Astrocyte (in vitro differentiated cells and primary cell): ENCODE data around the gene S1PR3. TPM values are rescaled to one million over a fixed set of nuclear protein-coding genes. Genes with fewer than 3 reads are reported as not detected.

ENCODE experiments used
- DNase-seq: peaks from one replicate; pipeline ENCODE4 v3.0.0-alpha.2; 2010; ENCODE audit warnings: low read depth
- FAIRE-seq: peaks from 2 replicates; lab custom pipeline; 2011; peaks lifted over from hg19 to GRCh38; lab: Jason Lieb, UNC
- H2AFZ ChIP-seq: 2 replicates; pipeline ENCODE4 v1.6.0; 2012; ENCODE audit warnings: low read depth, low read length, inconsistent platforms
- H3K27ac ChIP-seq: 2 replicates; pipeline ENCODE4 v1.5.1; 2011; ENCODE audit warnings: low read depth, low read length, inconsistent platforms
- H3K27me3 ChIP-seq: 2 replicates; pipeline ENCODE4 v1.6.0; 2011; ENCODE audit warnings: low read length, inconsistent platforms; ENCODE audit not compliant: insufficient read depth
- H3K36me3 ChIP-seq: 2 replicates; pipeline ENCODE4 v1.5.1; 2011; ENCODE audit warnings: low read length, inconsistent platforms; ENCODE audit not compliant: insufficient read depth
- H3K4me1 ChIP-seq: 2 replicates; pipeline ENCODE4 v1.5.1; 2011; ENCODE audit warnings: low read length, inconsistent platforms; ENCODE audit not compliant: insufficient read depth
- H3K4me2 ChIP-seq: 2 replicates; pipeline ENCODE4 v1.6.0; 2012; ENCODE audit warnings: low read length, inconsistent platforms
- H3K4me3 ChIP-seq: 2 replicates; pipeline ENCODE4 v1.5.1; 2011; ENCODE audit warnings: low read depth, mild to moderate bottlenecking, low read length, inconsistent platforms; ENCODE audit not compliant: insufficient read depth
- H3K79me2 ChIP-seq: 2 replicates; pipeline ENCODE4 v1.6.0; 2012; ENCODE audit warnings: mild to moderate bottlenecking, low read length, inconsistent platforms; ENCODE audit not compliant: insufficient read depth
- H3K9ac ChIP-seq: 2 replicates; pipeline ENCODE4 v1.6.0; 2012; ENCODE audit warnings: mild to moderate bottlenecking, low read length, inconsistent platforms
- H3K9me3 ChIP-seq: 2 replicates; pipeline ENCODE4 v1.5.1; 2012; ENCODE audit warnings: low read depth, mild to moderate bottlenecking, low read length, inconsistent platforms; ENCODE audit not compliant: insufficient read depth
- H4K20me1 ChIP-seq: 2 replicates; pipeline ENCODE4 v1.6.0; 2012; ENCODE audit warnings: low read length, inconsistent platforms; ENCODE audit not compliant: insufficient read depth
- H3K27ac Mint-ChIP-seq: one replicate; pipeline ENCODE4 v1.8.0; 2021; ENCODE audit warnings: mild to moderate bottlenecking, mixed read lengths; ENCODE audit not compliant: unreplicated experiment
- H3K27me3 Mint-ChIP-seq: one replicate; pipeline ENCODE4 v1.8.0; 2021; ENCODE audit warnings: low read depth, mixed read lengths; ENCODE audit not compliant: unreplicated experiment
- H3K36me3 Mint-ChIP-seq: one replicate; pipeline ENCODE4 v1.8.0; 2021; ENCODE audit warnings: low read depth, mixed read lengths; ENCODE audit not compliant: unreplicated experiment
- H3K4me1 Mint-ChIP-seq: one replicate; pipeline ENCODE4 v1.8.0; 2021; ENCODE audit warnings: low read depth, mixed read lengths; ENCODE audit not compliant: unreplicated experiment
- H3K4me3 Mint-ChIP-seq: one replicate; pipeline ENCODE4 v1.8.0; 2021; ENCODE audit warnings: mild to moderate bottlenecking, moderate library complexity, mixed read lengths; ENCODE audit not compliant: unreplicated experiment
- H3K9me3 Mint-ChIP-seq: one replicate; pipeline ENCODE4 v1.8.0; 2021; ENCODE audit warnings: mild to moderate bottlenecking, mixed read lengths; ENCODE audit not compliant: unreplicated experiment
- CTCF ChIP-seq: IDR thresholded peaks from 2 replicates; pipeline ENCODE4 v1.5.1; 2011; ENCODE audit warnings: low read depth, mild to moderate bottlenecking, inconsistent platforms, low read length, moderate library complexity; ENCODE audit not compliant: insufficient read depth
- EZH2 ChIP-seq: IDR thresholded peaks from 2 replicates; pipeline ENCODE4 v1.6.1; 2012; ENCODE audit warnings: mild to moderate bottlenecking, low read length, inconsistent platforms; ENCODE audit not compliant: insufficient read depth
- total RNA-seq: library from RNA; stranded (reverse); gene quantifications from 2 replicates; pipeline ENCODE4 v1.2.1, GENCODE V29; 2021

Gene S1PR3
- total RNA-seq, 1 donor from 2014 or later: 24.6 TPM

GRCh38 chr9:89024727-89025126 is 33.5 kb downstream of the S1PR3 start:
- TF ChIP-seq CTCF (no peak), EZH2 (no peak)
- Histone ChIP-seq H3K9ac (no peak overlapping the region), H3K79me2 (no peaks in the 10 kb centered on the region), H3K9me3 (no peaks in the 10 kb centered on the region), H3K4me2 (no peak overlapping the region), H3K4me3 (no peak overlapping the region), H3K4me1 (peaks cover 36% of the 10 kb centered on the region), H3K36me3 (peaks cover 3% of the 10 kb centered on the region), H2AFZ (no peak overlapping the region), H3K27ac (no peak overlapping the region), H3K27me3 (no peaks in the 10 kb centered on the region), H4K20me1 (peaks cover 12% of the 10 kb centered on the region)
- no peaks in the 10 kb centered on the region for H3K27me3 Mint-ChIP-seq
- peaks cover 7% of the 10 kb centered on the region for H3K9me3 Mint-ChIP-seq
- no peak overlapping the region for H3K27ac Mint-ChIP-seq
- no peak overlapping the region for H3K4me3 Mint-ChIP-seq
- no peaks in the 10 kb centered on the region for H3K36me3 Mint-ChIP-seq
- DNase-seq (no peak), FAIRE-seq (no peak)
- peaks cover 33% of the 10 kb centered on the region for H3K4me1 Mint-ChIP-seq

- Histone ChIP-seq H3K36me3 (peaks cover 3% of the 10 kb centered on the region), H4K20me1 (peaks cover 10% of the 10 kb centered on the region), H3K9me3 (no peaks in the 10 kb centered on the region), H3K4me1 (peaks cover 35% of the 10 kb centered on the region), H3K4me3 (no peak overlapping the region), H3K27me3 (no peaks in the 10 kb centered on the region), H3K27ac (no peak overlapping the region), H3K9ac (no peak overlapping the region), H3K79me2 (no peaks in the 10 kb centered on the region), H3K4me2 (no peak overlapping the region), H2AFZ (no peak overlapping the region)
- H3K36me3 Mint-ChIP-seq: no peaks in the 10 kb centered on the region
- DNase-seq (no peak), FAIRE-seq (no peak)
- H3K4me3 Mint-ChIP-seq: no peak overlapping the region
- TF ChIP-seq CTCF: no peak
- no peak for TF ChIP-seq EZH2
- peaks cover 31% of the 10 kb centered on the region for H3K4me1 Mint-ChIP-seq
- peaks cover 7% of the 10 kb centered on the region for H3K9me3 Mint-ChIP-seq
- no peaks in the 10 kb centered on the region for H3K27me3 Mint-ChIP-seq
- no peak overlapping the region for H3K27ac Mint-ChIP-seq
Observed at GRCh38 chr9:89025553-89025952, 34.3 kb downstream of the S1PR3 start.

- Histone ChIP-seq H3K27me3 (no peaks in the 10 kb centered on the region), H3K79me2 (no peaks in the 10 kb centered on the region), H3K4me1 (peaks cover 21% of the 10 kb centered on the region), H3K4me3 (no peak overlapping the region), H3K27ac (no peak overlapping the region), H3K9me3 (no peaks in the 10 kb centered on the region), H3K4me2 (no peak overlapping the region), H3K36me3 (peaks cover 3% of the 10 kb centered on the region), H4K20me1 (no peaks in the 10 kb centered on the region), H2AFZ (no peak overlapping the region), H3K9ac (no peak overlapping the region)
- peaks cover 10% of the 10 kb centered on the region for H3K9me3 Mint-ChIP-seq
- no peak overlapping the region for H3K27ac Mint-ChIP-seq
- H3K4me1 Mint-ChIP-seq: peaks cover 19% of the 10 kb centered on the region
- FAIRE-seq (no peak), DNase-seq (no peak)
- H3K36me3 Mint-ChIP-seq: peaks cover 5% of the 10 kb centered on the region
- H3K4me3 Mint-ChIP-seq: no peak overlapping the region
- no peaks in the 10 kb centered on the region for H3K27me3 Mint-ChIP-seq
- TF ChIP-seq EZH2 (no peak), CTCF (no peak)
Observed at GRCh38 chr9:89026876-89027275, 35.6 kb downstream of the S1PR3 start.
